Esophagus squamous epithelium (tissue), 4 donors: ENCODE measurements around the gene MBD6.

ENCODE experiments used
- POLR2A ChIP-seq, 4 donors: fragments of 450-650 bp; IDR thresholded peaks; one replicate each; pipeline ENCODE4 v1.6.1; 2017; ENCODE audit warnings: antibody characterized with exemption in 4 of 4, mild to moderate bottlenecking in 4 of 4, moderate library complexity in 3 of 4
- TF ChIP-seq, protein P1 (sequence below), 6 experiments: fragments of 450-650 bp in 4 of 6; fragments of 200-600 bp in 2 of 6; sonication (generic) in 2 of 6; IDR thresholded peaks; one replicate each; pipeline ENCODE4 v1.5.1; 2016 to 2019; ENCODE audit warnings: antibody characterized with exemption in 6 of 6, mild to moderate bottlenecking in 4 of 6, moderate library complexity in 4 of 6

DNA sequence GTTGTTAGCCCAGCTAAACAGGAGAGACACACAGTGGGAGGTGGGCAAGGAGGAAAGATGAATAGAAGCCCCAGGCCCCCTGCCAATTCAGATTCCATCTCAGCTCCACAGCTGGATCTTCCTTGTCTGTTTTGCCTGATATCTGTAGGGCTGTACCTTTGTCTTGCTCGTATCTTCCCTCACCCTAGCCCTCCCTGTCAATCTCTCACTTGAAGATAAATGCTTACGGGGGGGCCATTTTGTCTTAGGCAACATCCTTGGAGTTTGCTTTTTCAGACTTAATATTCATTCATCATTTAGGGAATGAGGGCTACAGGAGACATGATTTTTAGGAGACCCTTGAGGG is 29.7 kb downstream of the MBD6 start:
- TF ChIP-seq, protein P1, sequence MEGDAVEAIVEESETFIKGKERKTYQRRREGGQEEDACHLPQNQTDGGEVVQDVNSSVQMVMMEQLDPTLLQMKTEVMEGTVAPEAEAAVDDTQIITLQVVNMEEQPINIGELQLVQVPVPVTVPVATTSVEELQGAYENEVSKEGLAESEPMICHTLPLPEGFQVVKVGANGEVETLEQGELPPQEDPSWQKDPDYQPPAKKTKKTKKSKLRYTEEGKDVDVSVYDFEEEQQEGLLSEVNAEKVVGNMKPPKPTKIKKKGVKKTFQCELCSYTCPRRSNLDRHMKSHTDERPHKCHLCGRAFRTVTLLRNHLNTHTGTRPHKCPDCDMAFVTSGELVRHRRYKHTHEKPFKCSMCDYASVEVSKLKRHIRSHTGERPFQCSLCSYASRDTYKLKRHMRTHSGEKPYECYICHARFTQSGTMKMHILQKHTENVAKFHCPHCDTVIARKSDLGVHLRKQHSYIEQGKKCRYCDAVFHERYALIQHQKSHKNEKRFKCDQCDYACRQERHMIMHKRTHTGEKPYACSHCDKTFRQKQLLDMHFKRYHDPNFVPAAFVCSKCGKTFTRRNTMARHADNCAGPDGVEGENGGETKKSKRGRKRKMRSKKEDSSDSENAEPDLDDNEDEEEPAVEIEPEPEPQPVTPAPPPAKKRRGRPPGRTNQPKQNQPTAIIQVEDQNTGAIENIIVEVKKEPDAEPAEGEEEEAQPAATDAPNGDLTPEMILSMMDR (IDR thresholded peaks at IDR 0.05) = no peak
- no peak for TF ChIP-seq POLR2A (IDR thresholded peaks at IDR 0.05)
